HepG2 (cell line): Measurements from ENCODE around the gene ZNF20. TPM values are rescaled to one million over a fixed set of nuclear protein-coding genes. Genes with fewer than 3 reads are reported as not detected.

Source experiments
- ATAC-seq: fragments of 200-7000 bp; cut with Tn5 transposase; 3 replicates; pipeline ENCODE4 v1.9.1; 2020; ENCODE audit warnings: mild to moderate bottlenecking, moderate library complexity
- BruUV-seq: library from RNA; stranded (reverse); fragments of 400-500 nt; replicated peaks from 2 replicates; lab custom pipeline; 2021; lab: Mats Ljungman, UMichigan
- CTCF ChIA-PET: fragments of 300-600 bp; formaldehyde crosslinking; extraction: SDS; loops from one replicate; lab custom pipeline; 2021; ENCODE audit warnings: low total read pairs, inconsistent platforms, low intra/inter-chr PET ratio; lab: Yijun Ruan, JAX
- POLR2A ChIA-PET: fragments of 350-600 bp; sonication (Branson Sonifier 250); formaldehyde crosslinking; loops from one replicate; lab custom pipeline; 2020; ENCODE audit warnings: antibody characterized with exemption, inconsistent platforms; lab: Yijun Ruan, JAX
- DNase-seq: peaks from one replicate; pipeline ENCODE4 v3.0.0-alpha.2; 2015; ENCODE audit warnings: low spot score
- FAIRE-seq: peaks from 3 replicates; lab custom pipeline; 2011; peaks lifted over from hg19 to GRCh38; lab: Jason Lieb, UNC
- H2AFZ ChIP-seq: one replicate; pipeline ENCODE4 v1.6.1; 2011; ENCODE audit warnings: low read length, inconsistent platforms
- H3K27ac ChIP-seq: fragments of 300-600 bp; 3 replicates; pipeline ENCODE4 v1.8.0; 2011; ENCODE audit warnings: mixed run types, mild to moderate bottlenecking, mixed read lengths, low read length, inconsistent platforms; ENCODE audit not compliant: insufficient read depth; ENCODE audit errors: extremely low read length
- H3K27me3 ChIP-seq, 2 experiments: fragments of 200-600 bp in 1 of 2; 2 replicates in 1 of 2; 3 replicates in 1 of 2; pipeline versions ENCODE4 v1.6.0 to v1.8.0; 2011; ENCODE audit warnings: low read length in 2 of 2, mild to moderate bottlenecking in 2 of 2, moderate library complexity in 2 of 2, inconsistent platforms in 1 of 2; ENCODE audit not compliant: insufficient read depth in 2 of 2, control insufficient read depth in 1 of 2
- H3K36me3 ChIP-seq, 2 experiments: fragments of 200-600 bp in 1 of 2; replicated peaks in 1 of 2; 2 replicates in 1 of 2; 3 replicates in 1 of 2; pipeline versions ENCODE4 v1.5.1 to v1.8.0; 2011; ENCODE audit warnings: low read length in 2 of 2, inconsistent platforms in 1 of 2; ENCODE audit not compliant: insufficient read depth in 2 of 2, control insufficient read depth in 1 of 2
- H3K4me1 ChIP-seq: 2 replicates; pipeline ENCODE4 v1.5.1; 2012; ENCODE audit warnings: low read length, inconsistent platforms; ENCODE audit not compliant: insufficient read depth
- H3K4me2 ChIP-seq: 2 replicates; pipeline ENCODE4 v1.6.0; 2011; ENCODE audit warnings: low read depth, low read length, inconsistent platforms
- H3K4me3 ChIP-seq, 3 experiments: fragments of 200-600 bp in 1 of 3; sonication (generic), shearing (Covaris generic) in 1 of 3; replicated peaks in 1 of 3; 2 replicates each; pipeline ENCODE4 v1.5.1; 2011 to 2016; ENCODE audit warnings: low read length in 3 of 3, inconsistent platforms in 2 of 3, low read depth in 2 of 3, mild to moderate bottlenecking in 2 of 3, control low read depth in 1 of 3, mixed read lengths in 1 of 3; ENCODE audit not compliant: insufficient read depth in 1 of 3
- H3K79me2 ChIP-seq: one replicate; pipeline ENCODE4 v1.6.1; 2011; ENCODE audit warnings: low read length, inconsistent platforms; ENCODE audit not compliant: insufficient read depth
- H3K9ac ChIP-seq: 2 replicates; pipeline ENCODE4 v1.6.0; 2011; ENCODE audit warnings: mild to moderate bottlenecking, low read depth, low read length, inconsistent platforms; ENCODE audit not compliant: insufficient read depth
- H3K9me3 ChIP-seq: 2 replicates; pipeline ENCODE4 v1.5.1; 2012; ENCODE audit warnings: mild to moderate bottlenecking, low read length
- H4K20me1 ChIP-seq: 2 replicates; pipeline ENCODE4 v1.6.0; 2011; ENCODE audit warnings: inconsistent platforms, mild to moderate bottlenecking, low read length, moderate library complexity; ENCODE audit not compliant: insufficient read depth
- GZF1 ChIP-seq: sonication (generic); formaldehyde crosslinking; IDR thresholded peaks from 2 replicates; pipeline ENCODE4 v1.5.1; 2020; ENCODE audit warnings: mild to moderate bottlenecking, missing genetic modification reagents
- NR2F1 ChIP-seq, 2 experiments: fragments of 450-650 bp in 1 of 2; formaldehyde crosslinking in 1 of 2; IDR thresholded peaks; 2 replicates each; pipeline versions ENCODE4 v1.5.0 to v1.6.1; 2016 to 2020; ENCODE audit warnings: mild to moderate bottlenecking in 1 of 2, missing compliant biosample characterization in 1 of 2, missing genetic modification reagents in 1 of 2, moderate library complexity in 1 of 2
- TBX3 ChIP-seq: fragments of 450-650 bp; IDR thresholded peaks from 2 replicates; pipeline ENCODE4 v1.6.1; 2017; ENCODE audit warnings: antibody characterized with exemption, mild to moderate bottlenecking, inconsistent platforms, borderline replicate concordance
- TEAD3 ChIP-seq: optimal IDR thresholded peaks from 2 replicates; pipeline ENCODE3; 2016; ENCODE audit warnings: borderline replicate concordance
- WGBS: methylation state at CpG from one replicate; pipeline ENCODE4 v1.1.6; 2017; ENCODE audit warnings: low lambda C conversion rate; 5-methylcytosine and 5-hydroxymethylcytosine counted together
- in situ Hi-C: cut with HindIII; loops from 2 replicates; pipeline ENCODE4 v1.10.0; 2017; ENCODE audit warnings: low pct_unique_long_range_greater_than_20kb; ENCODE audit not compliant: extremely low pct_ligation_motif_present
- intact Hi-C: fragments of 100-400 bp; cut with micrococcal nuclease; formaldehyde crosslinking; loops from one replicate; pipeline ENCODE4 v1.10.0; 2022; ENCODE audit not compliant: unreplicated experiment
- polyA plus RNA-seq, 8 experiments: library from polyadenylated mRNA; depleted of rRNA in 3 of 8; stranded (reverse) in 7 of 8; unstranded in 1 of 8; fragments of >200 nt; fragmentation: Illumina TruSeq in 4 of 8; extraction: Trizol in 4 of 8; gene quantifications; 2 replicates each; pipeline versions ENCODE4 v1.2.1 to v1.2.3, GENCODE V29; 2011 to 2016; ENCODE audit warnings: low read depth in 4 of 8, missing spikeins in 1 of 8, mixed read lengths in 1 of 8; ENCODE audit not compliant: insufficient read depth in 1 of 8
- total RNA-seq, 5 experiments: library from RNA; depleted of rRNA; stranded (reverse); fragments of >200 nt; fragmentation: Illumina TruSeq; extraction: Trizol; gene quantifications; 2 replicates each; pipeline ENCODE4 v1.2.3, GENCODE V29; 2016; ENCODE audit warnings: low read depth in 1 of 5
- TF ChIP-seq, protein P1 (sequence below): IDR thresholded peaks from 2 replicates; pipeline ENCODE4 v1.6.1; 2012; ENCODE audit warnings: low read depth, low read length, improper control_type of control experiment

ZNF20 gene
- total and polyA plus RNA-seq, 2 of the 13 experiments (the other 11 are each of a cell fraction or from before 2014, with no cell fraction given) = 1.6 to 8.0 TPM

- Histone ChIP-seq H3K9me3 (no peaks in the 10 kb centered on the region), H3K27me3 (no peaks in the 10 kb centered on the region)
- CTCF ChIA-PET = interaction anchor here (1.2 kb wide), 1 partner anchor 53 kb away, joined by 3 read pairs; no protein-coding TSS in a partner anchor
- ATAC-seq (no peak), DNase-seq (peak; percentile 51)
- TF ChIP-seq, protein P1, sequence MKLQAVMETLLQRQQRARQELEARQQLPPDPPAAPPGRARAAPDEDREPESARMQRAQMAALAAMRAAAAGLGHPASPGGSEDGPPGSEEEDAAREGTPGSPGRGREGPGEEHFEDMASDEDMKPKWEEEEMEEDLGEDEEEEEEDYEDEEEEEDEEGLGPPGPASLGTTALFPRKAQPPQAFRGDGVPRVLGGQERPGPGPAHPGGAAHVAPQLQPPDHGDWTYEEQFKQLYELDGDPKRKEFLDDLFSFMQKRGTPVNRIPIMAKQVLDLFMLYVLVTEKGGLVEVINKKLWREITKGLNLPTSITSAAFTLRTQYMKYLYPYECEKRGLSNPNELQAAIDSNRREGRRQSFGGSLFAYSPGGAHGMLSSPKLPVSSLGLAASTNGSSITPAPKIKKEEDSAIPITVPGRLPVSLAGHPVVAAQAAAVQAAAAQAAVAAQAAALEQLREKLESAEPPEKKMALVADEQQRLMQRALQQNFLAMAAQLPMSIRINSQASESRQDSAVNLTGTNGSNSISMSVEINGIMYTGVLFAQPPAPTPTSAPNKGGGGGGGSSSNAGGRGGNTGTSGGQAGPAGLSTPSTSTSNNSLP = no peak
- TF ChIP-seq NR2F1 (CRISPR knock-in tag; IDR thresholded peaks at IDR 0.05) = no peak
- TF ChIP-seq TEAD3 (CRISPR knock-in tag) = peak; percentile 55
- TF ChIP-seq, all 625 proteins: peak for 1
- POLR2A ChIA-PET = interaction anchor here (1.0 to 1.4 kb wide), 2 partner anchors 10 to 27 kb away, joined by 3 to 4 read pairs; partner anchors contain the start of gene ZNF20
- H3K9ac ChIP-seq = 0 out of 2 replicates have a peak overlapping the region, but pooled peaks have one; percentile 35
- H2AFZ ChIP-seq = no peak overlapping the region
- no peaks in the 10 kb centered on the region for H4K20me1 ChIP-seq
- in situ Hi-C loops (no loop called here), intact Hi-C loops (no loop called here)
- H3K36me3 ChIP-seq = peaks cover 0 to 4% of the 10 kb centered on the region in 2 experiments; a peak in 2 of 5 replicates
- peak overlapping the region; percentile 52 for H3K4me2 ChIP-seq
- no TSS peak for BruUV-seq
- no peaks in the 10 kb centered on the region for H3K79me2 ChIP-seq
- 59% methylated on average over 5 of the region's 5 CpGs for WGBS
- H3K27ac ChIP-seq = peak overlapping the region; percentile 41
- FAIRE-seq = no peak
- H3K4me1 ChIP-seq = peaks cover 46% of the 10 kb centered on the region
- H3K4me3 ChIP-seq = no peak overlapping the region; a peak in 1 of 6 replicates
These were observed 27.0 kb downstream of the ZNF20 start for GRCh38 chr19:12113121-12113520.

DNA sequence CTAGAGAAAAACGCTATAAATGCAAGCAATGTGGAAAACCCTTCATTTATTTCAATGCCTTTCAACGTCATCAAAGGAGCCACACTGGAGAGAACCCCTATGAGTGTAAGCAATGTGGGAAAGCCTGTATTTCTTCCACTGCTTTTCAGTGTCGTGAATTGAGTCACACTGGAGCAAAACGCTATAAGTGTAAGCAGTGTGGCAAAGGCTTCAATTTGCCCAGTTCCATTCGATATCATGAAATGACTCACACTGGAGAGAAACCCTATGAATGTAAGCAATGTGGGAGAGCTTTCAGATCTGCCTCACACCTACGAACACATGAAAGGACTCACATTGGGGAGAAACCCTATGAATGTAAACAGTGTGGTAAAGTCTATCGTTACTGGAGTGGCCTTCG is 27.4 kb downstream of the ZNF20 start:
- H3K4me3 ChIP-seq = no peak overlapping the region; a peak in 1 of 6 replicates
- H4K20me1 ChIP-seq = no peaks in the 10 kb centered on the region
- FAIRE-seq (no peak), ATAC-seq (no peak; the same call in 1 of the 3 replicates), DNase-seq (peak; percentile 61)
- peaks cover 46% of the 10 kb centered on the region for H3K4me1 ChIP-seq
- H3K27me3 ChIP-seq = no peaks in the 10 kb centered on the region
- no peak overlapping the region for H2AFZ ChIP-seq
- intact Hi-C loops = no loop called here
- H3K27ac ChIP-seq = peak overlapping the region; percentile 27
- H3K79me2 ChIP-seq = no peaks in the 10 kb centered on the region
- H3K4me2 ChIP-seq = peak overlapping the region; percentile 52
- 59% methylated on average over 8 of the region's 8 CpGs for WGBS
- no TSS peak for BruUV-seq
- TF ChIP-seq GZF1 = no peak
- TF ChIP-seq TBX3 = peak; percentile 32; the same call in 1 of the 2 replicates
- no peaks in the 10 kb centered on the region for H3K9me3 ChIP-seq
- H3K9ac ChIP-seq = peak overlapping the region; percentile 35
- CTCF ChIA-PET = interaction anchor here (1.2 kb wide), 1 partner anchor 53 kb away, joined by 3 read pairs; no protein-coding TSS in a partner anchor
- POLR2A ChIA-PET = interaction anchor here (1.0 to 1.4 kb wide), 2 partner anchors 10 to 27 kb away, joined by 3 to 4 read pairs; partner anchors contain the start of gene ZNF20
- H3K36me3 ChIP-seq = peaks cover 0 to 4% of the 10 kb centered on the region in 2 experiments; a peak in 2 of 5 replicates
- in situ Hi-C loops = no loop called here
